ENCODE results near the gene TMPRSS3. TPM values are rescaled to one million over a fixed set of nuclear protein-coding genes. Genes with fewer than 3 reads are reported as not detected.

The TMPRSS3 gene
- total RNA-seq, 1 donor from 2014 or later = not detected

GRCh38 chr21:42343556-42343955 lies 52.3 kb downstream of the TMPRSS3 start:
- intact Hi-C loops (cut with DNase I) = no loop called here

GRCh38 chr21:42343101-42343500 lies 52.8 kb downstream of the TMPRSS3 start:
- no peak for DNase-seq (ENCODE audit: low spot score)
- intact Hi-C loops (cut with DNase I) = no loop called here

More at GRCh38 chr21:42343556-42343955, 52.3 kb downstream of the TMPRSS3 start:
- no peak for DNase-seq (ENCODE audit: low spot score)

GRCh38 chr21:42341776-42342542 lies 53.9 kb downstream of the TMPRSS3 start:
- DNase-seq (ENCODE audit: low spot score) = no peak
- intact Hi-C loops (cut with DNase I) = no loop called here

GRCh38 chr21:42340187-42341050 lies 55.4 kb downstream of the TMPRSS3 start:
- intact Hi-C loops (cut with DNase I) = no loop called here
- DNase-seq (ENCODE audit: low spot score) = no peak

- intact Hi-C loops (cut with DNase I) = no loop called here
- no peak for DNase-seq (ENCODE audit: low spot score)
These were observed 56.8 kb downstream of the TMPRSS3 start for GRCh38 chr21:42338729-42339715.

- no peak for DNase-seq (ENCODE audit: low spot score)
- intact Hi-C loops (cut with DNase I) = no loop called here
These were observed 57.8 kb downstream of the TMPRSS3 start for GRCh38 chr21:42337830-42338728.

GRCh38 chr21:42337276-42337675 lies 58.6 kb downstream of the TMPRSS3 start:
- no peak for DNase-seq (ENCODE audit: low spot score)
- intact Hi-C loops (cut with DNase I) = no loop called here

GRCh38 chr21:42336054-42336453 lies 59.8 kb downstream of the TMPRSS3 start:
- no peak for DNase-seq (ENCODE audit: low spot score)
- intact Hi-C loops (cut with DNase I) = no loop called here

- DNase-seq (ENCODE audit: low spot score) = no peak
- intact Hi-C loops (cut with DNase I) = no loop called here
These were observed 63.1 kb downstream of the TMPRSS3 start for GRCh38 chr21:42332557-42333317.

GRCh38 chr21:42331660-42332059 lies 64.2 kb downstream of the TMPRSS3 start:
- DNase-seq (ENCODE audit: low spot score) = no peak
- intact Hi-C loops (cut with DNase I) = no loop called here

- intact Hi-C loops (cut with DNase I) = no loop called here
- DNase-seq (ENCODE audit: low spot score) = no peak
These were observed 65.2 kb downstream of the TMPRSS3 start for GRCh38 chr21:42330380-42331371.

GRCh38 chr21:42324896-42325295 lies 71.0 kb downstream of the TMPRSS3 start:
- intact Hi-C loops (cut with DNase I) = no loop called here
- DNase-seq (ENCODE audit: low spot score) = no peak

Other genes starting within 250 kb of the TMPRSS3 start
- 6.3 TPM for gene ABCG1, start 176.9 kb downstream of the TMPRSS3 start, total RNA-seq
- gene TFF3, start 80.6 kb downstream of the TMPRSS3 start, total RNA-seq = 4.8 TPM
- gene TFF2, start 45.1 kb downstream of the TMPRSS3 start, total RNA-seq = not detected
- not detected for gene TFF1, start 29.5 kb downstream of the TMPRSS3 start, total RNA-seq
- not detected for gene UBASH3A, start 7.8 kb upstream of the TMPRSS3 start, total RNA-seq
- gene RSPH1, start 100.2 kb upstream of the TMPRSS3 start, total RNA-seq = not detected
- 6.7 TPM for gene SLC37A1, start 117.8 kb upstream of the TMPRSS3 start, total RNA-seq